Measurements from ENCODE around the gene TSPAN32. TPM values are rescaled to one million over a fixed set of nuclear protein-coding genes. Genes with fewer than 3 reads are reported as not detected.
"Not testable (repeated sequence)": the region's sequence is repeated elsewhere in the genome, so short reads cannot be mapped to it uniquely, and the experiment has no call there.

Gene TSPAN32
- total RNA-seq, 1 experiment from 2014 or later: not detected

- DNase-seq (ENCODE audit: low spot score): no peak
- in situ Hi-C loops (cut with HindIII; ENCODE audit: low sequenced_read_pairs): no loop called here
Observed at GRCh38 chr11:2325123-2325522, 23.3 kb downstream of the TSPAN32 start.

GRCh38 chr11:2325719-2326118, 23.9 kb downstream of the TSPAN32 start:
- in situ Hi-C loops (cut with HindIII; ENCODE audit: low sequenced_read_pairs): no loop called here
- peak; percentile 99 for DNase-seq (ENCODE audit: low spot score)

GRCh38 chr11:2327032-2327431, 25.2 kb downstream of the TSPAN32 start:
- in situ Hi-C loops (cut with HindIII; ENCODE audit: low sequenced_read_pairs): no loop called here
- DNase-seq (ENCODE audit: low spot score): no peak

- DNase-seq (ENCODE audit: low spot score): peak; percentile 25
- in situ Hi-C loops (cut with HindIII; ENCODE audit: low sequenced_read_pairs): no loop called here
Observed at GRCh38 chr11:2328021-2328420, 26.2 kb downstream of the TSPAN32 start.

GRCh38 chr11:2328656-2329354, 27.0 kb downstream of the TSPAN32 start:
- in situ Hi-C loops (cut with HindIII; ENCODE audit: low sequenced_read_pairs): no loop called here
- no peak for DNase-seq (ENCODE audit: low spot score)

GRCh38 chr11:2329551-2329950, 27.7 kb downstream of the TSPAN32 start:
- no peak for DNase-seq (ENCODE audit: low spot score)
- in situ Hi-C loops (cut with HindIII; ENCODE audit: low sequenced_read_pairs): no loop called here

- DNase-seq (ENCODE audit: low spot score): no peak
- in situ Hi-C loops (cut with HindIII; ENCODE audit: low sequenced_read_pairs): no loop called here
Observed at GRCh38 chr11:2330696-2331095, 28.9 kb downstream of the TSPAN32 start.

- in situ Hi-C loops (cut with HindIII; ENCODE audit: low sequenced_read_pairs): no loop called here
- no peak for DNase-seq (ENCODE audit: low spot score)
Observed at GRCh38 chr11:2331404-2331803, 29.6 kb downstream of the TSPAN32 start.

GRCh38 chr11:2332569-2332968, 30.8 kb downstream of the TSPAN32 start:
- DNase-seq (ENCODE audit: low spot score); in situ Hi-C loops (cut with HindIII; ENCODE audit: low sequenced_read_pairs): not testable (repeated sequence)

GRCh38 chr11:2333486-2334205, 31.8 kb downstream of the TSPAN32 start:
- in situ Hi-C loops (cut with HindIII; ENCODE audit: low sequenced_read_pairs); DNase-seq (ENCODE audit: low spot score): not testable (repeated sequence)

GRCh38 chr11:2335286-2335685, 33.5 kb downstream of the TSPAN32 start:
- in situ Hi-C loops (cut with HindIII; ENCODE audit: low sequenced_read_pairs); DNase-seq (ENCODE audit: low spot score): not testable (repeated sequence)

GRCh38 chr11:2338760-2339159, 36.9 kb downstream of the TSPAN32 start:
- in situ Hi-C loops (cut with HindIII; ENCODE audit: low sequenced_read_pairs); DNase-seq (ENCODE audit: low spot score): not testable (repeated sequence)

GRCh38 chr11:2342557-2342956, 40.7 kb downstream of the TSPAN32 start:
- DNase-seq (ENCODE audit: low spot score): no peak
- in situ Hi-C loops (cut with HindIII; ENCODE audit: low sequenced_read_pairs): no loop called here

- in situ Hi-C loops (cut with HindIII; ENCODE audit: low sequenced_read_pairs): no loop called here
Observed at GRCh38 chr11:2342981-2343380, 41.2 kb downstream of the TSPAN32 start.

GRCh38 chr11:2343502-2343901, 41.7 kb downstream of the TSPAN32 start:
- in situ Hi-C loops (cut with HindIII; ENCODE audit: low sequenced_read_pairs): no loop called here
- no peak for DNase-seq (ENCODE audit: low spot score)

More at GRCh38 chr11:2342981-2343380, 41.2 kb downstream of the TSPAN32 start:
- no peak for DNase-seq (ENCODE audit: low spot score)

- no peak for DNase-seq (ENCODE audit: low spot score)
- in situ Hi-C loops (cut with HindIII; ENCODE audit: low sequenced_read_pairs): no loop called here
Observed at GRCh38 chr11:2345050-2345449, 43.2 kb downstream of the TSPAN32 start.

- in situ Hi-C loops (cut with HindIII; ENCODE audit: low sequenced_read_pairs): no loop called here
- no peak for DNase-seq (ENCODE audit: low spot score)
Observed at GRCh38 chr11:2346014-2346413, 44.2 kb downstream of the TSPAN32 start.

- no peak for DNase-seq (ENCODE audit: low spot score)
- in situ Hi-C loops (cut with HindIII; ENCODE audit: low sequenced_read_pairs): no loop called here
Observed at GRCh38 chr11:2346586-2347307, 44.9 kb downstream of the TSPAN32 start.

GRCh38 chr11:2347308-2347830, 45.6 kb downstream of the TSPAN32 start:
- DNase-seq (ENCODE audit: low spot score): no peak
- in situ Hi-C loops (cut with HindIII; ENCODE audit: low sequenced_read_pairs): no loop called here

- in situ Hi-C loops (cut with HindIII; ENCODE audit: low sequenced_read_pairs): no loop called here
- no peak for DNase-seq (ENCODE audit: low spot score)
Observed at GRCh38 chr11:2348986-2349385, 47.2 kb downstream of the TSPAN32 start.
